Tibial nerve (tissue), 4 donors: ENCODE results near the gene MAPK11.

ENCODE experiments used
- EP300 ChIP-seq, 2 donors: sonication (generic); formaldehyde crosslinking; IDR thresholded peaks; one replicate each; pipeline ENCODE4 v1.6.1; 2017; ENCODE audit warnings: antibody characterized with exemption in 2 of 2, mild to moderate bottlenecking in 1 of 2
- POLR2A ChIP-seq, 2 donors: fragments of 450-650 bp; IDR thresholded peaks; one replicate each; pipeline ENCODE4 v1.6.1; 2017; ENCODE audit warnings: antibody characterized with exemption in 2 of 2, mild to moderate bottlenecking in 2 of 2, moderate library complexity in 2 of 2
- TF ChIP-seq, protein P1 (sequence below), 5 experiments: fragments of 200-600 bp in 3 of 5; fragments of 450-650 bp in 2 of 5; sonication (generic) in 3 of 5; IDR thresholded peaks; one replicate each; pipeline ENCODE4 v1.5.1; 2016 to 2019; ENCODE audit warnings: antibody characterized with exemption in 5 of 5, mild to moderate bottlenecking in 3 of 5, moderate library complexity in 2 of 5

DNA sequence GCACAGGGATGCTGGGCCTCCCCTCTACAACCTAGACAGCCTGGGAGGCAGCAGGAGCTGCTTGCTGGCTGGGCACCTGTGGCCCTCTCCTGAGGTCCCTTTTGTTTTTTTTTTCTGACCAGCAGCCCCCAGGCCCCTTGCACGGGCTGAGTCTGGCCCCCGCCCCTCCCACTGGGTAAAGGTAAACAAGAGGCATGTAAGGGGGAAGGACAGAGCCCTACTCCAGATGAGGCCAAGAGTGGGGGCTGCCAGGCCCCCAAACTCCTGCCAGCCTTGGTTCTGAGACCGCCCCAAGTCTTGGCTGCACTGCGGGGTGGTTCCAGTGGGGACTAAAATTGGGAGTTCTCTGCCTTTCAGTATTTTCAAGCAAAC lies 28.1 kb upstream of the MAPK11 start:
- TF ChIP-seq, protein P1, sequence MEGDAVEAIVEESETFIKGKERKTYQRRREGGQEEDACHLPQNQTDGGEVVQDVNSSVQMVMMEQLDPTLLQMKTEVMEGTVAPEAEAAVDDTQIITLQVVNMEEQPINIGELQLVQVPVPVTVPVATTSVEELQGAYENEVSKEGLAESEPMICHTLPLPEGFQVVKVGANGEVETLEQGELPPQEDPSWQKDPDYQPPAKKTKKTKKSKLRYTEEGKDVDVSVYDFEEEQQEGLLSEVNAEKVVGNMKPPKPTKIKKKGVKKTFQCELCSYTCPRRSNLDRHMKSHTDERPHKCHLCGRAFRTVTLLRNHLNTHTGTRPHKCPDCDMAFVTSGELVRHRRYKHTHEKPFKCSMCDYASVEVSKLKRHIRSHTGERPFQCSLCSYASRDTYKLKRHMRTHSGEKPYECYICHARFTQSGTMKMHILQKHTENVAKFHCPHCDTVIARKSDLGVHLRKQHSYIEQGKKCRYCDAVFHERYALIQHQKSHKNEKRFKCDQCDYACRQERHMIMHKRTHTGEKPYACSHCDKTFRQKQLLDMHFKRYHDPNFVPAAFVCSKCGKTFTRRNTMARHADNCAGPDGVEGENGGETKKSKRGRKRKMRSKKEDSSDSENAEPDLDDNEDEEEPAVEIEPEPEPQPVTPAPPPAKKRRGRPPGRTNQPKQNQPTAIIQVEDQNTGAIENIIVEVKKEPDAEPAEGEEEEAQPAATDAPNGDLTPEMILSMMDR (IDR thresholded peaks at IDR 0.05), result no peak
- TF ChIP-seq POLR2A (IDR thresholded peaks at IDR 0.05) (no peak), EP300 (IDR thresholded peaks at IDR 0.05) (no peak)
